ENCODE measurements around the gene ZNF335.

ZNF335 gene

GRCh38 chr20:45944151-45944964, 27.6 kb downstream of the ZNF335 start:
- Histone ChIP-seq H3K36me3 (ENCODE audit: insufficient read depth, low read length) (peaks cover 86% of the 10 kb centered on the region), H3K27me3 (ENCODE audit: insufficient read depth, low read length) (no peaks in the 10 kb centered on the region), H4K20me1 (ENCODE audit: insufficient read depth, low read length) (no peaks in the 10 kb centered on the region), H3K9me2 (ENCODE audit: low read depth, low read length) (no peaks in the 10 kb centered on the region), H3K4me1 (ENCODE audit: insufficient read depth, low read length, severe bottlenecking) (no peaks in the 10 kb centered on the region), H3K9me3 (ENCODE audit: low read length) (no peaks in the 10 kb centered on the region), H3K9ac (ENCODE audit: low read length) (no peak overlapping the region), H3F3A (ENCODE audit: insufficient read depth, low read length) (no peaks in the 10 kb centered on the region), H3K4me3 (ENCODE audit: low read depth, low read length, poor library complexity, severe bottlenecking) (no peak overlapping the region), H3K4me2 (ENCODE audit: low read length) (no peak overlapping the region), H3K79me2 (ENCODE audit: insufficient read depth, low read length) (no peaks in the 10 kb centered on the region), H3K27ac (ENCODE audit: low read depth, low read length, poor library complexity, severe bottlenecking) (no peak overlapping the region), H2AFZ (ENCODE audit: low read length) (no peak overlapping the region)
- TF ChIP-seq EZH2 (IDR thresholded peaks at IDR 0.05; ENCODE audit: borderline replicate concordance, low read length) (no peak), CTCF (IDR thresholded peaks at IDR 0.05; ENCODE audit: low read length) (no peak)

GRCh38 chr20:45943613-45944012, 28.4 kb downstream of the ZNF335 start:
- Histone ChIP-seq H3K79me2 (ENCODE audit: insufficient read depth, low read length) (no peaks in the 10 kb centered on the region), H3K4me1 (ENCODE audit: insufficient read depth, low read length, severe bottlenecking) (no peaks in the 10 kb centered on the region), H3K9me2 (ENCODE audit: low read depth, low read length) (no peaks in the 10 kb centered on the region), H2AFZ (ENCODE audit: low read length) (no peak overlapping the region), H3K9ac (ENCODE audit: low read length) (no peak overlapping the region), H3K4me2 (ENCODE audit: low read length) (no peak overlapping the region), H3K4me3 (ENCODE audit: low read depth, low read length, poor library complexity, severe bottlenecking) (no peak overlapping the region), H3K27me3 (ENCODE audit: insufficient read depth, low read length) (no peaks in the 10 kb centered on the region), H3F3A (ENCODE audit: insufficient read depth, low read length) (no peaks in the 10 kb centered on the region), H4K20me1 (ENCODE audit: insufficient read depth, low read length) (no peaks in the 10 kb centered on the region), H3K27ac (ENCODE audit: low read depth, low read length, poor library complexity, severe bottlenecking) (no peak overlapping the region), H3K9me3 (ENCODE audit: low read length) (no peaks in the 10 kb centered on the region), H3K36me3 (ENCODE audit: insufficient read depth, low read length) (peaks cover 86% of the 10 kb centered on the region)
- TF ChIP-seq CTCF (IDR thresholded peaks at IDR 0.05; ENCODE audit: low read length) (no peak), EZH2 (IDR thresholded peaks at IDR 0.05; ENCODE audit: borderline replicate concordance, low read length) (no peak)

GRCh38 chr20:45940469-45940868, 31.5 kb downstream of the ZNF335 start:
- TF ChIP-seq EZH2 (IDR thresholded peaks at IDR 0.05; ENCODE audit: borderline replicate concordance, low read length) (no peak), CTCF (IDR thresholded peaks at IDR 0.05; ENCODE audit: low read length) (no peak)
- H3K27ac ChIP-seq (ENCODE audit: low read depth, low read length, poor library complexity, severe bottlenecking), result no peak overlapping the region
- H2AFZ ChIP-seq (ENCODE audit: low read length), result no peak overlapping the region
- peaks cover 72% of the 10 kb centered on the region for H3K36me3 ChIP-seq (ENCODE audit: insufficient read depth, low read length)
- H3K9me3 ChIP-seq (ENCODE audit: low read length), result no peaks in the 10 kb centered on the region
- H4K20me1 ChIP-seq (ENCODE audit: insufficient read depth, low read length), result no peaks in the 10 kb centered on the region
- H3F3A ChIP-seq (ENCODE audit: insufficient read depth, low read length), result no peaks in the 10 kb centered on the region
- H3K4me2 ChIP-seq (ENCODE audit: low read length), result no peak overlapping the region
- H3K9ac ChIP-seq (ENCODE audit: low read length), result no peak overlapping the region
- H3K9me2 ChIP-seq (ENCODE audit: low read depth, low read length), result no peaks in the 10 kb centered on the region
- peaks cover 5% of the 10 kb centered on the region for H3K4me1 ChIP-seq (ENCODE audit: insufficient read depth, low read length, severe bottlenecking)
- H3K4me3 ChIP-seq (ENCODE audit: low read depth, low read length, poor library complexity, severe bottlenecking), result no peak overlapping the region
- H3K79me2 ChIP-seq (ENCODE audit: insufficient read depth, low read length), result peaks cover 5% of the 10 kb centered on the region
- H3K27me3 ChIP-seq (ENCODE audit: insufficient read depth, low read length), result no peaks in the 10 kb centered on the region

Measured in OCI-LY1 (cell line).